ENCODE measurements around the gene MPZL2.

Gene MPZL2

DNA sequence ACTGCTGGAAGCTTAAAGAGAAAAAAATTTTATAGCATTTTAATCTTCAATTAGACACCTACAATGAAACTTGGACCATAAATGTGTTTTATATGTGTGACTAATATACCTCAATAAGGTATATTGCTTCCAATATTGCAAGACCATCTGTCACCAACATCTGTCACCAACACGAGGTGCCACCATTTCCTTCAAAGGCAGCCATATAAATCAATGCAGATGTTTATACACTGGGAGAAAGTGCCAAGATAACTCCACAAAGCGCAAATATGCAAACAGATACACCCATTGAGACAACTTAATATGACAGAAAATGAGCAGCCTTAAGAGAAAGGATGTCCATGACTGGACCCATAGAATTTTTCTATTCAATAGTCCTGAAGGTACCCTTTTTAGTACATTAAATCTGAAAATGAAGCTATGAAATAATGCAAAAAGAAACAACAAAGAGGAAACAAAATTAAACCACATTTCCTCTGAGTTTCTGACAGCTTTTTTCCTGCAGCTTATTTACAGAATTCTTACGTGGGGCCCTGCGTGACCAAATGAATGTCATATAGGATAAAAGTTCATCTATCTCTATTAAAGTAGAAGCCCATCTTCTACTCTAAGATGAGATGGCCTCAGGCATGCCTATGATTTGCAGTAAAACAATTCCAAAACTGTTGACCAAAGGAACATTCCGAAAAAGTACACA, 24.4 kb downstream of the MPZL2 start:
- no peak overlapping the region for H3K27ac Mint-ChIP-seq
- H3K4me1 Mint-ChIP-seq = no peaks in the 10 kb centered on the region
- DNase-seq = no peak
- TF ChIP-seq, protein P1, sequence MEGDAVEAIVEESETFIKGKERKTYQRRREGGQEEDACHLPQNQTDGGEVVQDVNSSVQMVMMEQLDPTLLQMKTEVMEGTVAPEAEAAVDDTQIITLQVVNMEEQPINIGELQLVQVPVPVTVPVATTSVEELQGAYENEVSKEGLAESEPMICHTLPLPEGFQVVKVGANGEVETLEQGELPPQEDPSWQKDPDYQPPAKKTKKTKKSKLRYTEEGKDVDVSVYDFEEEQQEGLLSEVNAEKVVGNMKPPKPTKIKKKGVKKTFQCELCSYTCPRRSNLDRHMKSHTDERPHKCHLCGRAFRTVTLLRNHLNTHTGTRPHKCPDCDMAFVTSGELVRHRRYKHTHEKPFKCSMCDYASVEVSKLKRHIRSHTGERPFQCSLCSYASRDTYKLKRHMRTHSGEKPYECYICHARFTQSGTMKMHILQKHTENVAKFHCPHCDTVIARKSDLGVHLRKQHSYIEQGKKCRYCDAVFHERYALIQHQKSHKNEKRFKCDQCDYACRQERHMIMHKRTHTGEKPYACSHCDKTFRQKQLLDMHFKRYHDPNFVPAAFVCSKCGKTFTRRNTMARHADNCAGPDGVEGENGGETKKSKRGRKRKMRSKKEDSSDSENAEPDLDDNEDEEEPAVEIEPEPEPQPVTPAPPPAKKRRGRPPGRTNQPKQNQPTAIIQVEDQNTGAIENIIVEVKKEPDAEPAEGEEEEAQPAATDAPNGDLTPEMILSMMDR (IDR thresholded peaks at IDR 0.05) = no peak
- peaks cover 52% of the 10 kb centered on the region for H3K27me3 Mint-ChIP-seq (ENCODE audit: low read depth, poor library complexity)
- H3K4me3 Mint-ChIP-seq = no peak overlapping the region
- no peaks in the 10 kb centered on the region for H3K9me3 Mint-ChIP-seq
- H3K36me3 Mint-ChIP-seq (ENCODE audit: low read depth) = no peaks in the 10 kb centered on the region

DNA sequence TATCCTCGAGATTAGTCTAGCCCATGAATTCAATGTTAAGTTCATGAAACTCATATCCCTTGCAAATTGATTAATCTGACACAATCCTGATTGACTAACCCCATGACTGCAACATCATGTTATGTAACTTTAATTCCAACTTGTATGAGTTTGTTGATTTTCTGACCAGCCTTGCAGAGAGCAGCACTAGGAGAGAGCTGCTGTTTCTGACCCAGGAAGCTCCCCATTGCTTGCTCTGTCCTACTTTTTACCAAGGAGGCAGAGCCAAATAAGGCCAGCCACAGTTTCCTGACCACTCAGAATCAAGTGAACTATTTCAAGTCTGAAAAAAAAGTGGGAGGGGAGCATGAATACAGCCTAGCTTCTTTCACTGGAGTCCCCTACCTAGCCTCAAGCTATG, 25.2 kb downstream of the MPZL2 start:
- no peaks in the 10 kb centered on the region for H3K9me3 Mint-ChIP-seq
- no peak overlapping the region for H3K27ac Mint-ChIP-seq
- TF ChIP-seq, protein P1 (IDR thresholded peaks at IDR 0.05) = no peak
- H3K4me3 Mint-ChIP-seq = no peak overlapping the region
- no peaks in the 10 kb centered on the region for H3K36me3 Mint-ChIP-seq (ENCODE audit: low read depth)
- no peak for DNase-seq
- H3K27me3 Mint-ChIP-seq (ENCODE audit: low read depth, poor library complexity) = peaks cover 52% of the 10 kb centered on the region
- H3K4me1 Mint-ChIP-seq = no peaks in the 10 kb centered on the region

DNA sequence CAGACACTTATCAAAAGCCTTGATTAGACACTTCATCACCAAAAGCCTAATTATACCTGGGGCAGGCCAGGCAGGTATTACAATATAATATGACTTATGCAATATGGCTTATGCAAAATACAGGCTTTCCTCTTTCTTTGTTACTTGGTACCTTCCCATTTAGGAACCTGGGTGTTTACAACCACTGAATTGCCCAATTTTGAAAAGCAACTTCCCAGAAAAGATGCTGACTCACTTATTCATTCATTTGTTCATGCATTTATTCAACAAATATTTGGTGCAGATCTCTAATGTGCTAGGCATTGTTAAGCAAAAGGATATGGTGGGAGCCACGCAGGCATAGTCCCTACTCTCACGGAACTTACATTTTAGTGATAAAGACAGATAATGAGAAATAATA, 25.7 kb downstream of the MPZL2 start:
- no peak overlapping the region for H3K4me3 Mint-ChIP-seq
- no peak for DNase-seq

DNA sequence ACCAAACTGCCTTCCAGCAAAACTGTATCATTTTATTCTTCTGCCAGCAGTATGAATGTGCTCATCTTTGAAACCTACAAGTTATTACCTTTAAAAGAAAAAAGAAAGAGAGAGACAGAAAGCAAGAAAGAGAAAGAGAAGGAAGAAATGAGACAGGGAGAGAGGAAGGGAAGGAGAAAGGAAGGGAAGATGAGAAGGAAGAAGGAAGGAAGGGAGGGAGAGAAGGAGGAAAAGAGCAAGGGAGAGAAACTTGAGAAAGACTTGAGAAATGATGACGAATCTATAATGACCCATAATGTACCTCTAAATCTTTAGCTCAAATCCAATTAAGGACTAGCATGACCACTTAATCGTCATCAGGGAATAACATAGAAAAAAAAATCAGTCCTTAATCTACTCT, 27.9 kb downstream of the MPZL2 start:
- no peak for DNase-seq
- Mint-ChIP-seq H3K27me3 (ENCODE audit: low read depth, poor library complexity) (peaks cover 35% of the 10 kb centered on the region), H3K4me3 (no peak overlapping the region), H3K36me3 (ENCODE audit: low read depth) (no peaks in the 10 kb centered on the region), H3K4me1 (no peaks in the 10 kb centered on the region), H3K9me3 (no peaks in the 10 kb centered on the region), H3K27ac (no peak overlapping the region)
- TF ChIP-seq, protein P1 (IDR thresholded peaks at IDR 0.05) = no peak

More for the DNA sequence above, 25.7 kb downstream of the MPZL2 start:
- TF ChIP-seq, protein P1 (IDR thresholded peaks at IDR 0.05) = no peak
- Mint-ChIP-seq H3K9me3 (no peaks in the 10 kb centered on the region), H3K27ac (no peak overlapping the region), H3K36me3 (ENCODE audit: low read depth) (no peaks in the 10 kb centered on the region), H3K27me3 (ENCODE audit: low read depth, poor library complexity) (peaks cover 52% of the 10 kb centered on the region), H3K4me1 (no peaks in the 10 kb centered on the region)

DNA sequence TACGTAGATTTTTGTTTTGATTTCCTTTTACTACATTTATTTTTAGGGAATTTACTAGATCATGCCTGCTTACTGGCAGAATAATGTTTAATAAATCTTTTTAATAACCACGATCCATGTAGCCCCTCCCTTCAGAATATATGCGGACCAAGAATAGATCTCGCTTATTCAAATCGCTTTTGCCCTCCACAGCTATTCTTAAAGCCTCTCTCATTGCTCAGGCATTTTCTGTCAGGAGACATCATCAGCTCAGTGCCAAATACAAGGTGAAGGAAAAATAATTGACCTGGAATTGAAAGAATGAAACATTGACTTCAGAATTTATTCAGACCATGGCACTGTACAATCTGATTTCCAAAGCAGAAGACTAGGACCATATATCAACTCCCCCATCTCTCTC, 29.3 kb downstream of the MPZL2 start:
- Mint-ChIP-seq H3K4me1 (no peaks in the 10 kb centered on the region), H3K36me3 (ENCODE audit: low read depth) (no peaks in the 10 kb centered on the region), H3K4me3 (no peak overlapping the region), H3K27ac (no peak overlapping the region), H3K27me3 (ENCODE audit: low read depth, poor library complexity) (peaks cover 25% of the 10 kb centered on the region), H3K9me3 (no peaks in the 10 kb centered on the region)
- TF ChIP-seq, protein P1 (IDR thresholded peaks at IDR 0.05) = no peak
- DNase-seq = no peak

DNA sequence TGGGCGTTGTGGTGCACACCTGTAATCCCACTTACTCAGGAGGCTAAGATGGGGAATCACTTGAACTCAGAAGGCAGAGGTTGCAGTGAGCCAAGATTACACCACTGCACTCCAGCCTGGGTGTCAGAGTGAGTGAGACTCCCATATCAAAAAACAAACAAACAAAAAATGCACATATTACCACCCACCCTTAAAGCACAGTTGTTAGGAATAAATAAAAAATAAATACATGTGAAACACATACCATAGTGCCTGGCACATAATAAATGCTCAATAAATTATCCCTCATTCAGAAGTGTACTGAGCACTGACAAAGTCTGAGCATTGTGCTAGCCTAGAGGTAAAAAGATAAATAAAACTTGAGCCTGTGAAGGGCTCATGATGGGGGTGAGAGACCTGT, 30.2 kb downstream of the MPZL2 start:
- Mint-ChIP-seq H3K27me3 (ENCODE audit: low read depth, poor library complexity) (peaks cover 28% of the 10 kb centered on the region), H3K4me1 (no peaks in the 10 kb centered on the region), H3K36me3 (ENCODE audit: low read depth) (no peaks in the 10 kb centered on the region), H3K4me3 (no peak overlapping the region), H3K27ac (no peak overlapping the region), H3K9me3 (no peaks in the 10 kb centered on the region)
- TF ChIP-seq, protein P1 (IDR thresholded peaks at IDR 0.05) = no peak
- no peak for DNase-seq
